Measurements from ENCODE around the gene PRSS56. TPM values are rescaled to one million over a fixed set of nuclear protein-coding genes. Genes with fewer than 3 reads are reported as not detected.
A peak's percentile ranks its signal among the peaks of the same experiment; 100 is the strongest.

The PRSS56 gene
- total and polyA plus RNA-seq, 2 donors from 2014 or later = not detected

GRCh38 chr2:232538671-232539070, 18.5 kb downstream of the PRSS56 start:
- intact Hi-C loops (cut with DNase I) = no loop called here
- no peak for FAIRE-seq

GRCh38 chr2:232539298-232540231, 19.4 kb downstream of the PRSS56 start, which contains the start of gene CHRNG:
CHRNG (plus strand) TSS chr2:232539692; CDS start chr2:232539748, 56 bp downstream.
- DNase-seq = peak; percentile 69 to 89 (median 74)
- intact Hi-C loops (cut with DNase I) = no loop called here
- Histone ChIP-seq H3K9me3 (ENCODE audit: control insufficient read depth in 2 of 3, insufficient read depth in 1 of 3, low read length in 3 of 3) (peaks cover 0 to 5% (median 0%) of the 10 kb centered on the region in 3 donors), H3K4me1 (ENCODE audit: control insufficient read depth in 2 of 3, insufficient read depth in 2 of 3, low read depth in 1 of 3, low read length in 3 of 3) (no peaks in the 10 kb centered on the region), H3K36me3 (ENCODE audit: control insufficient read depth in 2 of 3, insufficient read depth in 3 of 3, low read length in 3 of 3) (no peaks in the 10 kb centered on the region), H3K4me3 (ENCODE audit: low read length in 3 of 3) (no peak within 1 kb of the TSS), H3K27ac (ENCODE audit: low read depth in 2 of 2, low read length in 2 of 2) (no peak within 1 kb of the TSS), H3K27me3 (ENCODE audit: control insufficient read depth, insufficient read depth, low read length) (no peaks in the 10 kb centered on the region), H3K9ac (ENCODE audit: low read length in 3 of 3) (no peak within 1 kb of the TSS)
- no peak for TF ChIP-seq CTCF (IDR thresholded peaks at IDR 0.05; ENCODE audit: borderline replicate concordance, extremely low read depth, insufficient read depth)
- no peak for FAIRE-seq

More at GRCh38 chr2:232538671-232539070, 18.5 kb downstream of the PRSS56 start:
- no peak overlapping the region for H3K27ac ChIP-seq (ENCODE audit: low read depth in 2 of 2, low read length in 2 of 2)
- H3K27me3 ChIP-seq (ENCODE audit: control insufficient read depth, insufficient read depth, low read length) = no peaks in the 10 kb centered on the region
- DNase-seq = peak in 2 of 5 donors; percentile 26 to 58
- H3K9me3 ChIP-seq (ENCODE audit: control insufficient read depth in 2 of 3, insufficient read depth in 1 of 3, low read length in 3 of 3) = peaks cover 0 to 5% (median 0%) of the 10 kb centered on the region in 3 donors
- H3K9ac ChIP-seq (ENCODE audit: low read length in 3 of 3) = no peak overlapping the region
- H3K4me1 ChIP-seq (ENCODE audit: control insufficient read depth in 2 of 3, insufficient read depth in 2 of 3, low read depth in 1 of 3, low read length in 3 of 3) = no peaks in the 10 kb centered on the region
- no peak overlapping the region for H3K4me3 ChIP-seq (ENCODE audit: low read length in 3 of 3)
- no peak for TF ChIP-seq CTCF (IDR thresholded peaks at IDR 0.05; ENCODE audit: borderline replicate concordance, extremely low read depth, insufficient read depth)
- H3K36me3 ChIP-seq (ENCODE audit: control insufficient read depth in 2 of 3, insufficient read depth in 3 of 3, low read length in 3 of 3) = no peaks in the 10 kb centered on the region

GRCh38 chr2:232540441-232541041, 20.4 kb downstream of the PRSS56 start:
- Histone ChIP-seq H3K27me3 (ENCODE audit: control insufficient read depth, insufficient read depth, low read length) (no peaks in the 10 kb centered on the region), H3K4me3 (ENCODE audit: low read length in 3 of 3) (no peak overlapping the region), H3K9ac (ENCODE audit: low read length in 3 of 3) (no peak overlapping the region), H3K36me3 (ENCODE audit: control insufficient read depth in 2 of 3, insufficient read depth in 3 of 3, low read length in 3 of 3) (no peaks in the 10 kb centered on the region), H3K27ac (ENCODE audit: low read depth in 2 of 2, low read length in 2 of 2) (no peak overlapping the region), H3K4me1 (ENCODE audit: control insufficient read depth in 2 of 3, insufficient read depth in 2 of 3, low read depth in 1 of 3, low read length in 3 of 3) (no peaks in the 10 kb centered on the region), H3K9me3 (ENCODE audit: control insufficient read depth in 2 of 3, insufficient read depth in 1 of 3, low read length in 3 of 3) (peaks cover 0 to 5% (median 0%) of the 10 kb centered on the region in 3 donors)
- intact Hi-C loops (cut with DNase I) = no loop called here
- DNase-seq (peak in 3 of 5 donors; percentile 9 to 69 (median 54)), FAIRE-seq (no peak)
- TF ChIP-seq CTCF (IDR thresholded peaks at IDR 0.05; ENCODE audit: borderline replicate concordance, extremely low read depth, insufficient read depth) = no peak

Data from kidney (tissue), 14 donors.